ENCODE measurements around the gene CD70. TPM values are rescaled to one million over a fixed set of nuclear protein-coding genes. Genes with fewer than 3 reads are reported as not detected.

The CD70 gene
- total and polyA plus RNA-seq, 2 of the 8 experiments (the other 6 are each of a cell fraction or from before 2014, with no cell fraction given) = 1.3 to 12.0 TPM

- TF ChIP-seq CHD7 (IDR thresholded peaks at IDR 0.05; ENCODE audit: insufficient replicate concordance, low read length) (no peak), GTF2F1 (IDR thresholded peaks at IDR 0.05; ENCODE audit: borderline replicate concordance, low read depth, low read length) (no peak), JUN (IDR thresholded peaks at IDR 0.05; ENCODE audit: low read depth, low read length) (no peak), KDM5A (IDR thresholded peaks at IDR 0.05; ENCODE audit: low read length) (no peak), EGR1 (IDR thresholded peaks at IDR 0.05; ENCODE audit: borderline replicate concordance, low read depth, low read length) (no peak)
Measured at GRCh38 chr19:6596621-6597020, 5.7 kb upstream of the CD70 start (continued).
